Stimulated activated CD4-positive, alpha-beta T cell treated with anti-CD3 and anti-CD28 coated beads, TNF-alpha, amount 100 ng/mL, for 48 hours (primary cell): ENCODE measurements around the gene NWD2.

Source experiments
- DNase-seq, 3 donors: peaks; one replicate each; pipeline ENCODE4 v3.0.0-alpha.2; 2020; ENCODE audit warnings: low read depth in 3 of 3

The NWD2 gene

DNA sequence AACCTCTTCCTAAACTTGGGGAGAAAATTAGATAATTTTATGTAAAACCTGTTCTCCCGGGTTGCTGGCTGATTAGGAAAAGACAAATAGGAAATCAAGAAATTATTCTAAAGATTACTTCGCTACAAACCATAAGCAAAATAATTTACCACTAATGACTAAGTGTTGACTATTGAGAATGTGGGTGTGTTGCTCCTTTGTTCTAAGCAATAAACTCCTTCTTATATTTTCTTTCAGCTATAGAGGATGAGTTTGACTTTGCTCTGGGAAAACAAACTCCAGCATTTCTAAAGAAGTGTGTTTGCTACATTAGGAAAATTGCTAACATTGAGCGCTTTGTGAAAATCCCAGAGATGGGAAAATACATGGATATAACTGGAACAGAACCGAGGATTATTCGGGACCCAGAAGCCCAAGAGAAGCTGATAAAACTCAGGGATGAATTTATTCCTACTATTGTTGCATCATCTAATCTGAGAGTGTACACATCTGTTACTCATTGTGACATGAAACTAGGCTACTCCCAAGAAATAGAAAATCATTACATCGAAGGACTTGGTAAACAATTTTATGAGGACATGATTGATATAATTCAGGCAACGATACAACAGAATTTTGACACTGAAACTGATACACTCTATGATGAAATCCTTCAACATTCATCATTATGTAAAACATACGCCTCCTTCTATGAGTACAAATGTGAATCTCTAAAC lies 194.2 kb downstream of the NWD2 start:
- no peak for DNase-seq

DNA sequence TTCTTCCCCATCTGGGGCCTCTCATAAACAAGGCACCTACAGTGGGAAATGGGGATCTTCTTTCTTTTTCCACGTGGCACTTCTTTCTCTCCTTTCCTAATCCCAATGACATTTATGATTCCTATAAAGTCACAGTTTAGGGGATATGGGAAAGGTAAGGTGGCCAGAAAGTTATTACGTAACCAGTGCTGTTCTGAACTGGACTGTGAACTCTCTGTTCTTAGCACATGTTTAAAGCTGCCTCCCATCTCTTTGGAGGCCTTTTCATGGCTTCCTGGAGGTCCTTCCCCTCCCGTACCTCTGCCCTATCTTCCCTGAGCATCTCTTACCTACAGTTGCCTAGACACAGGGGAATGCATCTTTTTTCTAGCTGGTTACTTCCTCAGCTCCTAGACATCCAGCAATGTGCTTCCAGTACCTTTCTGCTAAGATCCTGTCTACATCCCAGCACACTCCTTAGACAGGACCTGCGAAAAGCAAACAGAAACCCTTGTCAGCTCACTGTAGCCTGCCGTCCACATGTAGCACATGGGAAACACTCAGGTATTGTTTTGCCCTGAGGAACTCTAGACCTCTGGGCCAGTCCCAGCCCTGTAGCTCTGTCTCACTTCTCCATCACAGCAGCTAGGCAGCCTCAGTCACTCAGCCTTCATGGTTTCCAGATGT lies 195.4 kb downstream of the NWD2 start:
- DNase-seq = no peak

DNA sequence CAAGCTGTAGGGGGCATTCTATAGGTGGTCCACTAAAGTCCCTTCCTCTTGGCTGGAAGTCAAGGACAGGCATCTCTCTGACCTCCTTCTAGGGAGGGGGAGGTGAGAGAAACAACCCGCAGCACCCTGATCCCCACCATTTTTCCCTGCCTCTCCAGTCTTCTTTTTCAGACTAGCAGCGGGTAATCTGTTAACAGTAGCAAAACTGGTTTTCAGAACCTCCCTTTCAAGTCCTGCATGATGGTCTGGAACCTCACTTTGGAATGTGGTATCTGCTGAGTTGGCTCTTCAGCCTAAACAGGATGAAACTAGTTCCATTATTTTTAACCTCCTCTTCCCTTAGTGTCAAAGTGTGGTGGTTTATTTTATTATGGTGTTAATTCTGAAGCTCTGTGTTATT lies 196.0 kb downstream of the NWD2 start:
- DNase-seq = no peak

DNA sequence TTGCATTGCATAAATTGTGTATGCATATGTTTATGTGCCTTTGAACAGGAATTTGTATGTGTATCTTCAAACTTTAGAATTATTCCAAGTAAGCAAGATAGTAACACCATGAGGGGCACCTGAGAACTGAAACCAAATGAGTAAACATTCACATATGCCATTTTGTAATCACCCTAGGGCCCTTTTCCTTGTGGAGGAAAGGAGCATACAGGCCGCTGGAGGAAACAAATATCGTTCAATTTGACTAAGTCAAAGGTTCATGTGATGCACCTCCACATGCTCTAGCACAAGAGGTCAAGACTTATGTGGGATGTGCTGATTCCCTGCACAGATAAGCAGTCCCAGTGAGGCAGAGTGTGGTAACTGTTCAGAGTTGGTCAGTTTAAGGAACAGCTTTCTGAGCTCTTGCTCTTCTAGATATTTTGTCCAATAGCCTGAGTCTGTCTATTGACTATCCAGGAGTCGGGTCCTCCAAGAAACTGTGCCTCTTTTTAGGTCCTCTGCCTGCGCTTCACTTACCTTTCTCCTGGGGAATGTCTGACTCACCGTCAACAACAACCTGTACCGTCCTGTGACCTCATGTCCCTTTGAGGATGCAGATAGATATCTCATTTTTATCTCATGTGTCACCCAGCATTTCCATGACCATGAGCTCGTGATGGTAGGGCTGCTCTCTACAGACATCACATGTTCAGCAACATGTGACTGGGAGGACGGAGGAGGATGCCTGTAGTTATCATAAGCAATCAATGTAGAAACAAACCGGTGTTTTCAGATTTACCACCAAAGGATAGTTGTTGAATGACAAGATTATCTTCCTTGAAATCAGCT lies 196.9 kb downstream of the NWD2 start:
- no peak for DNase-seq

DNA sequence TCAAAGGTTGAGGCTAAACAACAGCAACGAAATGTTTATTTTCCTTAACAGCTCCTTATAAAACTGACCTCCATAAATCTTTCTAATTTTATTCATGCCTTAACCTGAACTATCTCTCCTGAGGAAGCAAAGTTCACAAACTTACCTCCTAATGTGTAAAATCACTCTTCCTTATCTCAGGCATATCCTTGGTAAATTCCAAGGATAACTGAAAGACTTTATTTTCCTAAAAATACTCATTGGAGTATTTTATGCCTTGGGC lies 197.4 kb downstream of the NWD2 start:
- no peak for DNase-seq

DNA sequence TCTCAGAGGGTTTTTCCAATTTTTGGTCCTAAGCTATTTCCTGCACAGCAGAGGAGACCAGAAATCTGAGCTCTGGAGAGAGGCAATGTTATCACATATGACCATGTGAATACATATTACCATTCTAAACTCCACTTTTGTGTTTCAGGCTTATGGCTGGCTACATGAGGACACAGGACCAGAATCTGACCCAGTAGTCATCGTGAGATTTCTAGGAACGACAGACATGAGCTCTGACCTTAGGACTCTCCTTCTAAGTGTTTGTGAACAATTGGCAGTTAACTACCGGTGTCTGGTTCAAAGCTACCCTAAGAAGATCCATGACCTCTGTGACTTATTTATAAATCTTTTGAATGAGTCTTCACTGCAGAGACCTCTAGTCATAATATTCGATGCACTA lies 198.6 kb downstream of the NWD2 start:
- DNase-seq = no peak

DNA sequence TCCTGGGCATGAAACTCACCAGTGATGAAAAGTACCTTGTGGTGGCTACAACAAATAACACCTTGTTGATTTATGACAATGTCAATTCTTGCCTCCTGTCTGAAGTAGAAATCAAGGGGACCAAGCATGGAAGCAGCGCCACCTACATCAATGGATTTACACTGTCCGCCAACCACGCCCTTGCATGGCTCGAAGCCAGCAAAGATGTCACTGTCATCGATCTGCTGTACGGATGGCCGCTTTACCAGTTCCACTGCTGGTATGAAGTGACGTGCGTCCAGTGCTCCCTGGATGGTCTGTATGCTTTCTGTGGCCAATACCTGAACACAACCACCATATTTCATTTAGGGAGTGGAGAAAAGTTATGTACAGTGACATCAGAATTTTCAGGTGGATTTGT lies 200.5 kb downstream of the NWD2 start:
- DNase-seq = no peak

DNA sequence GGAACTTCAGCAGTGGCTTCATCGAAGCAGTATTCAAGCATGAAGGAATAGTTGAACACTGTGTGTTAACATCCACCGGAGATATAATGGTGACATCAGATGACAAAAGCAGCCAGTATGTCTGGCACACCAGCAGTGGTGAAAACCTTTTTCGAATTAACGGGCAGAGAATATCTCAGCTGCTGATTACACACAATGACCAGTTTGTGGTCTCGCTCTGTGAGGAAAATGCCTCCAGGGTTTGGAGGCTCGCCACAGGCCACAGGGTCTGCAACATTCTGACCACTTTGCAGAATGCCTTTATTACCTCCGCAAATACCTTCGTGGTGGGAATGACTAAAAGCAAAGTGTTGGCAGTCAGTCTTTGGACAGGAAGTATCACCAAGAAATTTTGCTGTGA lies 201.5 kb downstream of the NWD2 start:
- DNase-seq = no peak

DNA sequence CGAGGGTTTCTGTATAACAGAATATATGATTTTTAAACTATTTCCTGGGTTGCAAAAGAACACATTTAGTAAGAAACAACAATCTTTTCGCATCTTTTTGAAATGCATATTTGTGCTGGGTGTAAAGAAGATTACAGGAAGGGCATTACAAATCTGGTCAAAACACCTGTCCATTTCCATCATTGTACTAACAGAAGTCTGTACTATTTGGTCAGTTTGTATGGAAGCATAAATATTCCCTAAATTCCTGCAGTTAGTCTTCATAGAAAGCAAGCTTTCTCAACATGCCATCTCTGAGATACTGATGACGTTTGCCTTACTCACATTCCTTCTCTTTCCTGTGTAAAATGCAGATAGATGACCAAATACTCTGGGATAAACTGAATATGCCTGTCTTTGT lies 203.3 kb downstream of the NWD2 start:
- DNase-seq = no peak

DNA sequence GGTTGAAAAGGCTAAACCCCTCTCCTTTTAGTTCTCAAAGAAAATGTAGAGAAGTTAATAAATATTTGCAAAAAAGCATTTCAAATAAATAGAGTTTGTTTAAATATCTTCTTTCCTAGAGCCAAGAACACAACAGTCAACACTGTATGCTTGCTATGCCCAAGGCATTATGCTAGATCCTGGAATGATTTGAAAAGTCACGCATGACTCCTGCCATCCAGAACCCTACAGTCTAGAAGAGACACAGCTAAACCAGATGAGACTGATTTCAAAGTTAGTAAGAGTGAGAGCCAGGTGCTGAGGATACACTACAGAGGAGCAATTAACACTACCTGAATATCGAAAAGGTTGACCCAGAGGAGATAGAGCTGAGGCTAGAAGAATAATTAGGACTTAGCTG lies 205.8 kb downstream of the NWD2 start:
- DNase-seq = no peak

DNA sequence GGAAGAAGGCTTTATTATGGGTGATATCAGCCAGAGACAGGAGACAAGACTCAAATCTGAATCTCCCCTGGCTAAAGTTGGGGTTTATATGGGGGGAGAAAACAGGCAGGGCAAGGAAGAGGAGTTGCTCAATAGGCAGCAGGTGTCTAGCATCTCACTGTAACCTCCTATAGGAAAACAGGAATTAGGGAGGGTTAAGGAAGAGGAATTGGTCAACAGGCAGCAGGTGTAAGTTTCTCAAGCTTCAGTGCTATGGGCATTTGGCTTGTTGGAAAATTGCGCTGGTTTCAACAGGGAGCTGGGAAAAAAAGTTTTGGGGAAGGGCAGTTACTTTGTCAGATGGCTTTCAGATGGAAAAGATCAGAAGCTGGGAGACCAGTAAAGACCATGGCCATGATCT lies 206.4 kb downstream of the NWD2 start:
- no peak for DNase-seq

DNA sequence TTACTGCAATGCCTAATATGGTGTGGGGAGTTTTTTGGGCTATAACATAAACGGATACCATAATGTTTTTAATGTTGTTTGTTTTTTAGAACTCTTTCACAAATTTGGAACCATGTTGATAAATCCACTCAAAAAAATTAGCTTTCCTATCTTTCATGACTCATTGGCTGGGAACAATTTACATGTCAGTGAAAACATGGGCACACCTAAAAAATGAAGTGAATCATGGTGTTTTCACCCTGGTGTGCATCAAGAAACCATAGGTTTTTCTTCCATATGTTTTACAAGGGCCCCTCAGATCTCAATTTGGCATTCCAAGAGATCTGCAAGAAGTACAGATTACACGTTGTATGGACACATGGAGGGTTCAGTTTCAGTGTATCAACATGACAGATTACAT lies 207.1 kb downstream of the NWD2 start:
- DNase-seq = no peak

DNA sequence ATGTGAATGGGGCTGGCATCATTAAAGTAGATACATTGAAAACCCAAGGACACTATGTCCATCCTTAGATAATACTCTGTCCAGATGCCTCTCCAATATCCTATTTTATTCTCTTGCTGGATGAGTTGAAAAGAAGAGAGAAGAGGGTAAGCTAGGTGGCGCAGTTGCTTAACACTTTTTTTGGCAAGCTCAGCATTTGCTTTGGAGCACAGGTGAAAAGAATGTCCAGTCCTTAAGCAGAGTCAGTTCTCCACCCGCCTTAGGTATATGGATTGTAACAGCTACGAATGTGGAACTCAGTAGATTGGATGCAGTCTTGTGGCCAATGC lies 208.4 kb downstream of the NWD2 start:
- peak in 2 of 3 donors; percentile 10 to 29 for DNase-seq

DNA sequence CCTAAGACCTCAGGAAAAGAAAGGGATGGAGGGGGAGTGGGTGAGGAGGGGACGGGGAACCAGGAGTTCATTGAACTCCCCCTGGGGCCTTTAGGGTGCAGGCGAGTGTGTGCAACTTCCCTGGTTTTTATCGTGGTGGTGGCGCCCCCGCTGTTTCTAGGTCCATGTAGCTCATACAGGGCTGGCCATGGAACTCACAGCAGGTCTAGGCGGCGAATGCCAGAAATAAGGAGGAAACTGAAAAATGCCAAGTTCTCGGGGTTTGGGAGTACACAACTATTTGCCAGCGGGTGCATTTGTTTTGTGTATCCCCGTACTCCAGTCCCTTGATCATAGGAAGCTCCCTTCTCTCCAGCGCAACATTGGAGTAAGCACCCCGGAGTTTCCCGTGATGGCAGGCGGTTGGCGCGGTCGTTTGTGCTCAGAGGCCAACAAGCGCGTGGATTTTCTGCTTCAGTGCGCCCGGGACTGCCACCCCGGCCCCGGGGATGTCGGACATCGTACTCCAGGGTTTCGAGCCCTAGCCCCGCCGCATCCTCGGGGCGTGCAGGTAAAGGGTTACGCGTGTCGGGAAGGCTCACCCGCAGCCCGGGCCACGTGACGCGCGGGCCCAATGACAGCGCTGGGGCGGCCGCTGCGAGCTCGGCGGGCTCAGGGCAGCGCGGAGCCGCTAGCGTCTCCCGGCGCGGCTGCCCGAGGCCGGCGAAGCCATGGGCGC lies 208.9 kb downstream of the NWD2 start:
- peak in 2 of 3 donors; percentile 3 to 26 for DNase-seq

DNA sequence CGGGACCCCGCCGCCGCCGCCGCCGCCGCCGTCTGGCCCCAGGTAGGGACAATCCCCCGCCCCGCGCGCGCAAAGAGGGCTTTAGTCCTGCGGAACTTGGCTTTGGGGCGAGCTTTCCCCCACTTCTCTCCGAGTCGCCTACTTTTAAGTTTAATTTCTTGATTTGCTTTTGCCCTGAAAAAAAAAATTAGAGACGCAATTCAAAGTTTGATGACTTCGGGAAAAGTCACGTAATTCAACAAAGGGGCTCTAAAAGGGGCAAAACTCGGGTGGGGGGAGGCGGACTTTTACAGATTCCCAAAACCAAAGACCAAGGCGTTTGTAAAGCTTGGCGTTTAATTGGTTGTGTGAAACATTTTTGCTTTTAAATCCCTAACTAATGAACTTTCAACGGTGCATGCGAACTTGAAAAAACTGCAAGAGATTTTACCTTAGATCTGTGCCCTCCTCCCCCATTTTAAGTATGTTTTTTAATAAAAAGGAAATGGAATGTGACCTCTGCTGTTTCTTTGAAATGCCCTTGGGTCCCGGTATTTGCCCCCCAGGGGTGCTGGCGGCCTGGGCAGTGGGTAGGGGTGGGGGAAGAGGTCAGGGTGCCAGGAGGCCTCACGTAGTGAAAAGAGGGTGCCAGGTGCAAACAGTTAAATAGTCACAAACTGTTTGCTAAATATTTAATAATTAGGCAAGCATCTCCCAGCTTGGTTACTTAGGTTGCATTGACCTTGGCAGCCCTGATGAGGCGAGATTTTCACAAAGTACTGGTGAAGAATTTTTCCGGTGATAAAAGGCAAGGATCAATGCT lies 209.7 kb downstream of the NWD2 start:
- DNase-seq = no peak

DNA sequence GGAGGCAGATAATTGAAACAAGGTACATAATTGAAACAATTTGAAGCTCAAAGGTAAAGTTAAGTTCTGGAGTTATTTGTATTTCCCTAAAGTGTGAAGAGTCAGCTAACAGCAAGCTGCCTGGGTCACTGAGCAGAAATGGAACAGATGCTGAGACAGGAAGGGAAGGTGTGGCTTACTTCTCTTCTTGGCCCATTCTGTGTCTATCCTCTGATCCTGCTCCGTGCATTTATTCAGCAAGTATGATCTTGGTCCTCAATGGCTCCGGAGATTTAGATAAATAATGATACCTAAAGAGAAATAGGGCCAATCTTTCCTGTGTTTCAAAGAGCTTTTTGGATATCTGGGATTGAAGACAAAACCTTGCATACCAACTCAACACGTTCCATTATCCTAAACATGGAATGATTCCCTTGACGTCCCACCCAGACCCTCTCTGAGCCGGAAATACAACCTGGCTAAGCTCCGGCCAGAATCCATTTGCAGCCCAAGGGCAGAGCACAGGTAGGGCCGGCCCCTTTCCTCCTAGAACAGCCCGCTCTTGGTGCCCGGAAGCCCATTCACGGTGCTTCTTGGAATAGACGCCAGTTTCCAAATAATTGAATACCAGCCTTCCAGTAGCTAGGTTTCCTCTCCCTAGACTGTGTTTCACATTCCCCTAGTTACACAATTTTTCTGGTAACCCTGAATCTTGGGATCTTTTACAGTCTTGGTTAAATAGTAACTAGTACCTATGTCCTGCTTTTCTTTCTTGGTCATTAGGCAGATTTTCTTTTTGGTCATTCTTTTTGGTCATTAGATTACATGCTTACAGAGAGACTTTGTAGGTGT lies 211.0 kb downstream of the NWD2 start:
- DNase-seq = no peak

DNA sequence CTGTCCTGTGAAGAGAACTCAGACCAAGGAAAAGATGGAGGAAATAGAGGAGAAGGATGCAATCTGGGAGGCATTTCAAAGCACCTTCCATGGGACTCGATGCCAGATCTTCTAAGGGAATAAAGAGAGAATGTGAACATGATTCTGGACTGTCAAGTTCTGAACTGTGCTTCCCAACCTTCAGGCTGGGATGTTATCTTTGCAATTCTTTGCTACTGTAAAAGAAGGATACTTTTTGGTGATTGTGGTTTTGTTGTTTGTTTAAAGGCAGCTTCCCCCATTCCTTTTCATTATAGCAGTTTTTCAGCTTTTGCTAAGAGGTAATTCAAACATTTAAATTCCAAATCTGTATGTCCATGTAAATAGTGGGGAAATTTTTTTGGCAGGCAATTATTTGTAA lies 217.3 kb downstream of the NWD2 start:
- no peak for DNase-seq

DNA sequence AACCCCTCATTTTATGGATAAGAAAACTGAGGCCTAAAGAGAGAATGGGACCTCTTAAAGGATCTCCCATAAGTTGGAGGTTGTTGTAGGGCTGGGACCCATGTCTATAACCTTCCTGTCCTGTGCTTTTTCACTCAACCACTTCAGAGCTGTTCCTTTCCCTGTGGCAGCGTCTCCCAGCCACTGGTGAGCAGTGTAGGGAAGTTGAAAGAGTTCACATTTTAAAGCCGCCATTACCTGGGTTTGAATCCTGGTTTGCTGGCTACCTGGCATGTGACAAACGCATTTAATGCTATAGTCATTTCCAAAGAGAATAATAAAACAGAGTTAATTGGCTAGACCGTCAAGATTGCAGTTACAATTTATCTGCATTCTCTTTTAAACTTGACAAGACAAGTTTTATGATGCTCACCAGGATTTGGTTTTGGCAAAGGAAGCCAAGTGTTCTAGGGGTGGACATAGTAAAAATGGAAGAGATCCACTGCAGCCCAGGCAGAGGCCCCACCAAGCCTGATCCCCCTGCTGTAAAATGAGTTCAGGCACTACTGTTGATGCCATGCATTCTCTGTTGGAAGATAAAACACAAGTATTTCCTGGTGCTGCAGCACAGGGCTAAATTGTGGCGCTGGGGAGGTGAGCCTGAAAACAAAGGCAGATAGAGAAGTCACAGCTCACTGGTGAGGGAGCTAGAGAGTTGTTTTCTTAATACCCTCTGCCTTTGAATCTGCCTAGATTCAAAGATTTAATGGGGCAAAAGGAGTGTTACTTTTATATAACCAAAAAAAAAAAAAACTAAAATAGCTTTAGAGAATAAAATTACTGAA lies 218.7 kb downstream of the NWD2 start:
- no peak for DNase-seq

DNA sequence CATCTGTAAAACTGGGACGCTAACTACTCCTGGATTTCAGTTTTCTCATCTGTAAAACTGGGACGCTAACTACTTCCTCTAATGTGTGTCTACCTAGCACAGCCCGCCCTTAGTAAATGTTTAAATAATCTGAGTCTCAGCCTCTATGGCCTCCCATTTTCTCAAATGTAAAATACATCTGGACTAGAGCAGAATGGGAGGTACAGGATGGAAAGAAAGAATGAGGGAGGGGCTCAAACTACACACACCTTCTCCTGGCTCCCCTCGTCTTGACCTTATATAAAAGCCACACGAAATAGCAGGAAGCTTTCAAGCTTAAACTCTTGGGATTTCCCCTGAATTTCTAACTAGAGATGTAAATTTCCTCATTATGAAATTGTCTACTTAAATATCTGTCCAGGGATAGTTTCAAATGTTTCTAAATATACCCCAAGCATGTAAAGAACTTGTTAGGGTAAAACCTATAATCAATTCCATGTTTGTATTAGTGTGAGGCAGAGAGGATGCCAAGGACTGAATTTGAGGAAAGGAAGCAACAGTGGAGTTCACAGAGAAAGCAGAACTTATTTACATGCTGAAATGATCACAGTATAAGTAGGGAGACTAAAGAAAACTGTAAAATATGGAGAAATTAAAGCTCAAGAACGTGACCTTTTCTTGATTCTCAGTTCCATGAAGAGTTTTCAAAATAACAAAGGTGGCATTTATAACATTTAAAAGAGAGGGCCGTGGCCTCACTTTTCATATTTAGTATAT lies 220.0 kb downstream of the NWD2 start:
- no peak for DNase-seq
